T-helper 9 cell (primary cell): ENCODE measurements around the gene FBXW7.

Experiments used
- DNase-seq: peaks from one replicate; pipeline ENCODE4 v3.0.0-alpha.2; 2020

Gene FBXW7

DNA sequence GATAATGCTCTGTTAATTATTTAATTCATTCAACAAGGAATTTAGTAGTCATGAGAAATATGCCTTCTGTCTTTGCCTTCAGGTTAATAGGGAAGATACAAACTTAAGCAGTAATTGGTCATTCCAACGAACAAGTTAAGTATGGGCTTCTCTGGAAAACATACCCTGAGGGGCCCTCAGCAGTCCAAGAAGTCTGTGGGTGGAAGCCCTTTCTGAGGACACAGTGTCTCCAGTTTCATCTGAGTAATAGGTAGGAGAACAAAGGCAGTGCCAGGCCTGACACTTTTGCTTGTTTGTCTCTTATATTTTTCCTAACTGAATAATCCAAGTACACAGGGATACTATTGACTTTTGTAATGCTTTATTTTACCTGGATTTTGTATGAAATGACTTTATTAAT lies 262.5 kb downstream of the FBXW7 start:
- no peak for DNase-seq
